Spinal cord (tissue), 10 donors: ENCODE results near the gene NPFF. TPM values are rescaled to one million over a fixed set of nuclear protein-coding genes. Genes with fewer than 3 reads are reported as not detected.

ENCODE experiments used
- DNase-seq, 6 donors: peaks; one replicate each; pipeline versions ENCODE4 v3.0.0 to v3.0.0-alpha.2; 2013 to 2015; ENCODE audit warnings: low spot score in 6 of 6, low read depth in 4 of 6
- H3K27ac ChIP-seq: one replicate; pipeline ENCODE4 v1.5.1; 2013; ENCODE audit warnings: low read depth, low read length, control low read depth
- H3K27me3 ChIP-seq: one replicate; pipeline ENCODE4 v1.6.1; 2013; ENCODE audit warnings: low read length; ENCODE audit not compliant: control insufficient read depth, insufficient read depth
- H3K36me3 ChIP-seq: one replicate; pipeline ENCODE4 v1.6.1; 2013; ENCODE audit warnings: low read length; ENCODE audit not compliant: control insufficient read depth, insufficient read depth
- H3K4me1 ChIP-seq: one replicate; pipeline ENCODE4 v1.6.1; 2013; ENCODE audit warnings: low read length; ENCODE audit not compliant: control insufficient read depth, insufficient read depth
- H3K4me3 ChIP-seq: one replicate; pipeline ENCODE4 v1.5.1; 2013; ENCODE audit warnings: low read depth, low read length, control low read depth
- H3K9me3 ChIP-seq: one replicate; pipeline ENCODE4 v1.6.1; 2013; ENCODE audit warnings: low read length; ENCODE audit not compliant: control insufficient read depth, insufficient read depth
- WGBS: methylation state at CpG from one replicate; pipeline ENCODE4 v1.1.5; 2013; ENCODE audit warnings: missing lambda C conversion rate; ENCODE audit not compliant: insufficient coverage; 5-methylcytosine and 5-hydroxymethylcytosine counted together
- polyA plus RNA-seq, 2 donors: library from polyadenylated mRNA; unstranded; fragments of 120-200 nt; gene quantifications; one replicate each; pipeline ENCODE4 v1.2.1, GENCODE V29; 2013; ENCODE audit not compliant: insufficient read length in 2 of 2
- total RNA-seq, 2 donors: library from RNA; depleted of rRNA in 1 of 2; stranded (reverse); fragments of 120-200 nt in 1 of 2; fragments of >200 nt in 1 of 2; gene quantifications; one replicate each; pipeline versions ENCODE4 v1.2.3 to v1.2.4, GENCODE V29; 2013 to 2014
- donor health status: healthy.

NPFF gene
- total and polyA plus RNA-seq, 4 donors: 2.2 to 7.7 (median 4.4) TPM

GRCh38 chr12:53536962-53537361 is 29.7 kb upstream of the NPFF start:
- no CpG with 5 or more reads among the region's 3 CpGs for WGBS
- DNase-seq: no peak
- H3K9me3 ChIP-seq: no peaks in the 10 kb centered on the region
- H3K27ac ChIP-seq: no peak overlapping the region
- H3K4me1 ChIP-seq: no peaks in the 10 kb centered on the region
- H3K36me3 ChIP-seq: peaks cover 54% of the 10 kb centered on the region
- H3K4me3 ChIP-seq: no peak overlapping the region
- H3K27me3 ChIP-seq: no peaks in the 10 kb centered on the region

- H3K4me1 ChIP-seq: no peaks in the 10 kb centered on the region
- H3K27me3 ChIP-seq: no peaks in the 10 kb centered on the region
- no peak overlapping the region for H3K4me3 ChIP-seq
- peaks cover 70% of the 10 kb centered on the region for H3K36me3 ChIP-seq
- 71% methylated on average over 1 of the region's 2 CpGs for WGBS
- no peaks in the 10 kb centered on the region for H3K9me3 ChIP-seq
- H3K27ac ChIP-seq: no peak overlapping the region
- DNase-seq: no peak
These were observed 26.2 kb upstream of the NPFF start for GRCh38 chr12:53533471-53533870.

- no peaks in the 10 kb centered on the region for H3K9me3 ChIP-seq
- H3K4me3 ChIP-seq: no peak overlapping the region
- no peaks in the 10 kb centered on the region for H3K27me3 ChIP-seq
- peaks cover 70% of the 10 kb centered on the region for H3K36me3 ChIP-seq
- no peaks in the 10 kb centered on the region for H3K4me1 ChIP-seq
- 89% methylated on average over 5 of the region's 7 CpGs for WGBS
- H3K27ac ChIP-seq: no peak overlapping the region
- peak in 2 of 6 donors; percentile 49 to 79 for DNase-seq
These were observed 25.5 kb upstream of the NPFF start for GRCh38 chr12:53532524-53533445.

GRCh38 chr12:53532021-53532420 is 24.7 kb upstream of the NPFF start:
- peak in 2 of 6 donors; percentile 77 to 78 for DNase-seq
- H3K27ac ChIP-seq: no peak overlapping the region

GRCh38 chr12:53530920-53531319 is 23.6 kb upstream of the NPFF start:
- Histone ChIP-seq H3K4me1 (no peaks in the 10 kb centered on the region), H3K27ac (no peak overlapping the region), H3K9me3 (no peaks in the 10 kb centered on the region), H3K4me3 (no peak overlapping the region), H3K36me3 (peaks cover 70% of the 10 kb centered on the region), H3K27me3 (no peaks in the 10 kb centered on the region)
- 94% methylated on average over 3 of the region's 4 CpGs for WGBS
- DNase-seq: no peak

More at GRCh38 chr12:53532021-53532420, 24.7 kb upstream of the NPFF start:
- no peaks in the 10 kb centered on the region for H3K27me3 ChIP-seq
- no peak overlapping the region for H3K4me3 ChIP-seq
- no peaks in the 10 kb centered on the region for H3K9me3 ChIP-seq
- no peaks in the 10 kb centered on the region for H3K4me1 ChIP-seq
- H3K36me3 ChIP-seq: peaks cover 70% of the 10 kb centered on the region
- no CpG with 5 or more reads among the region's 3 CpGs for WGBS

- no peaks in the 10 kb centered on the region for H3K4me1 ChIP-seq
- H3K4me3 ChIP-seq: no peak overlapping the region
- no peaks in the 10 kb centered on the region for H3K27me3 ChIP-seq
- no peak for DNase-seq
- H3K36me3 ChIP-seq: peaks cover 68% of the 10 kb centered on the region
- 86% methylated on average over 2 of the region's 2 CpGs for WGBS
- H3K9me3 ChIP-seq: no peaks in the 10 kb centered on the region
- H3K27ac ChIP-seq: no peak overlapping the region
These were observed 22.8 kb upstream of the NPFF start for GRCh38 chr12:53530061-53530460.

- Histone ChIP-seq H3K9me3 (no peaks in the 10 kb centered on the region), H3K4me1 (no peaks in the 10 kb centered on the region), H3K4me3 (no peak overlapping the region), H3K36me3 (peaks cover 53% of the 10 kb centered on the region), H3K27ac (no peak overlapping the region), H3K27me3 (no peaks in the 10 kb centered on the region)
- 96% methylated on average over 9 of the region's 13 CpGs for WGBS
- DNase-seq: no peak
These were observed 17.2 kb upstream of the NPFF start for GRCh38 chr12:53524476-53524875.

- DNase-seq: no peak
- Histone ChIP-seq H3K4me3 (no peak overlapping the region), H3K4me1 (no peaks in the 10 kb centered on the region), H3K27ac (no peak overlapping the region), H3K36me3 (peaks cover 53% of the 10 kb centered on the region), H3K27me3 (no peaks in the 10 kb centered on the region), H3K9me3 (no peaks in the 10 kb centered on the region)
- WGBS: no CpG with 5 or more reads among the region's 3 CpGs
These were observed 15.8 kb upstream of the NPFF start for GRCh38 chr12:53523131-53523530.

- 93% methylated on average over 4 of the region's 5 CpGs for WGBS
- Histone ChIP-seq H3K27ac (no peak overlapping the region), H3K27me3 (no peaks in the 10 kb centered on the region), H3K36me3 (peaks cover 58% of the 10 kb centered on the region), H3K4me1 (no peaks in the 10 kb centered on the region), H3K4me3 (no peak overlapping the region), H3K9me3 (no peaks in the 10 kb centered on the region)
- DNase-seq: no peak
These were observed 11.1 kb upstream of the NPFF start for GRCh38 chr12:53518381-53518780.
